Measurements from ENCODE around the gene MCFD2.

DNA sequence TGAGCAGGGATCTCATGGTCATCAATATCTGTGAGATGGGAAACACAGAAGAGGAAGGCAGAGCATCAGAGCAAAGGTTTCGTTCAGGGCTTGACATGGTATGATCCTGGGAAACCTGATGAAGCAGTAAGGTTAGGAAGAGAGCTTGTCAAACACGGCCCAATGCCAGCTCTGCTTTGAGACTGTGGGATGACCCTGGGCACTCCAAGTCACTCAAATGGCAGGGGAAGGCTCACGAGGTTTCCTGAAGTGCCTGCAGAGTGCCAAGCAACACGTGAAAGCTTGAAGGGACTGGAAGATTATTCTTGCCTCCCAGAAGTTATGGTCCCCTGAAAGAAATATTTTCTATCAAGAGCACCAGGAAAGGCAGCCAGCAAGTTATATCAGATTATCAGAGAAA is 6.5 kb downstream of the MCFD2 start:
- TF ChIP-seq, protein P1, sequence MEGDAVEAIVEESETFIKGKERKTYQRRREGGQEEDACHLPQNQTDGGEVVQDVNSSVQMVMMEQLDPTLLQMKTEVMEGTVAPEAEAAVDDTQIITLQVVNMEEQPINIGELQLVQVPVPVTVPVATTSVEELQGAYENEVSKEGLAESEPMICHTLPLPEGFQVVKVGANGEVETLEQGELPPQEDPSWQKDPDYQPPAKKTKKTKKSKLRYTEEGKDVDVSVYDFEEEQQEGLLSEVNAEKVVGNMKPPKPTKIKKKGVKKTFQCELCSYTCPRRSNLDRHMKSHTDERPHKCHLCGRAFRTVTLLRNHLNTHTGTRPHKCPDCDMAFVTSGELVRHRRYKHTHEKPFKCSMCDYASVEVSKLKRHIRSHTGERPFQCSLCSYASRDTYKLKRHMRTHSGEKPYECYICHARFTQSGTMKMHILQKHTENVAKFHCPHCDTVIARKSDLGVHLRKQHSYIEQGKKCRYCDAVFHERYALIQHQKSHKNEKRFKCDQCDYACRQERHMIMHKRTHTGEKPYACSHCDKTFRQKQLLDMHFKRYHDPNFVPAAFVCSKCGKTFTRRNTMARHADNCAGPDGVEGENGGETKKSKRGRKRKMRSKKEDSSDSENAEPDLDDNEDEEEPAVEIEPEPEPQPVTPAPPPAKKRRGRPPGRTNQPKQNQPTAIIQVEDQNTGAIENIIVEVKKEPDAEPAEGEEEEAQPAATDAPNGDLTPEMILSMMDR (IDR thresholded peaks at IDR 0.05) = no peak
- TF ChIP-seq POLR2A (IDR thresholded peaks at IDR 0.05) = no peak

Data from heart left ventricle (tissue), 13 donors.